HCT116 (cell line): ENCODE measurements around the gene BLCAP. TPM values are rescaled to one million over a fixed set of nuclear protein-coding genes. Genes with fewer than 3 reads are reported as not detected.

Experiments used
- ATAC-seq: fragments of 200-7000 bp; cut with Tn5 transposase; 2 replicates; pipeline ENCODE4 v1.9.1; 2020; ENCODE audit warnings: mild to moderate bottlenecking, moderate library complexity
- BruUV-seq: library from RNA; stranded (reverse); fragments of 400-500 nt; replicated peaks from 2 replicates; lab custom pipeline; 2021; lab: Mats Ljungman, UMichigan
- CTCF ChIA-PET: fragments of 300-600 bp; sonication (Branson Sonifier 250); formaldehyde crosslinking; loops from one replicate; lab custom pipeline; 2021; ENCODE audit warnings: antibody characterized with exemption; lab: Charles Lee
- POLR2A ChIA-PET: fragments of 300-600, 350-600 bp; sonication (Branson Sonifier 250); formaldehyde crosslinking; loops from one replicate; lab custom pipeline; 2021; ENCODE audit warnings: antibody characterized with exemption; lab: Charles Lee
- RAD21 ChIA-PET, 2 experiments: fragments of 300-600 bp; sonication (Branson Sonifier 250); formaldehyde crosslinking; loops; one replicate each; lab custom pipeline; 2023; ENCODE audit warnings: low total read pairs in 2 of 2; ENCODE audit not compliant: uncharacterized antibody in 2 of 2, unreplicated experiment in 2 of 2, low non-redundant PET in 1 of 2; lab: Charles Lee
- DNase-seq: peaks from one replicate; pipeline ENCODE4 v3.0.0-alpha.2; 2010; ENCODE audit warnings: low read depth, low spot score
- H2AFZ ChIP-seq: fragments of 200-600 bp; shearing (Covaris generic), sonication (generic); 2 replicates; pipeline ENCODE4 v1.6.1; 2017; ENCODE audit warnings: low read depth, mixed run types, mixed read lengths, antibody characterized with exemption, low read length; ENCODE audit not compliant: poor library complexity, severe bottlenecking
- H3K27ac ChIP-seq: 2 replicates; pipeline ENCODE4 v1.5.1; 2012; ENCODE audit warnings: low read depth, low read length
- H3K27me3 ChIP-seq: fragments of 200-600 bp; sonication (generic); 2 replicates; pipeline ENCODE4 v1.6.1; 2016; ENCODE audit warnings: mixed run types, low read length, mixed read lengths; ENCODE audit not compliant: insufficient read depth
- H3K36me3 ChIP-seq, 2 experiments: fragments of 200-500 bp in 1 of 2; fragments of 200-600 bp in 1 of 2; sonication (Bioruptor generic) in 1 of 2; sonication (generic) in 1 of 2; 2 replicates each; pipeline versions ENCODE4 v1.5.1 to v1.6.1; 2014 to 2016; ENCODE audit warnings: low read length in 2 of 2, inconsistent platforms in 1 of 2, mixed read lengths in 1 of 2, mixed run types in 1 of 2; ENCODE audit not compliant: insufficient read depth in 2 of 2, control insufficient read depth in 1 of 2
- H3K4me1 ChIP-seq, 2 experiments: fragments of 200-600 bp in 1 of 2; sonication (generic) in 1 of 2; 2 replicates each; pipeline versions ENCODE4 v1.5.1 to v1.6.1; 2012 to 2017; ENCODE audit warnings: low read length in 2 of 2, inconsistent platforms in 1 of 2, mild to moderate bottlenecking in 1 of 2, mixed read lengths in 1 of 2, mixed run types in 1 of 2, moderate library complexity in 1 of 2; ENCODE audit not compliant: insufficient read depth in 2 of 2, control insufficient read depth in 1 of 2
- H3K4me2 ChIP-seq: fragments of 200-600 bp; sonication (generic); 2 replicates; pipeline ENCODE4 v1.6.1; 2017; ENCODE audit warnings: mixed run types, low read length, mixed read lengths
- H3K4me3 ChIP-seq, 2 experiments: fragments of 200-600 bp in 1 of 2; sonication (generic) in 1 of 2; replicated peaks in 1 of 2; 2 replicates each; pipeline ENCODE4 v1.5.1; 2011 to 2016; ENCODE audit warnings: low read length in 2 of 2, control low read depth in 1 of 2, low read depth in 1 of 2, mild to moderate bottlenecking in 1 of 2, mixed read lengths in 1 of 2, mixed run types in 1 of 2
- H3K79me2 ChIP-seq: fragments of 200-600 bp; sonication (generic); 2 replicates; pipeline ENCODE4 v1.6.1; 2017; ENCODE audit warnings: mild to moderate bottlenecking, mixed run types, low read length, moderate library complexity, mixed read lengths; ENCODE audit not compliant: insufficient read depth
- H3K9ac ChIP-seq: fragments of 200-600 bp; sonication (generic); 2 replicates; pipeline ENCODE4 v1.6.1; 2016; ENCODE audit warnings: low read length, mixed read lengths
- H3K9me2 ChIP-seq: fragments of 200-600 bp; sonication (generic), shearing (Covaris generic); 2 replicates; pipeline ENCODE4 v1.6.1; 2017; ENCODE audit warnings: mixed run types, mild to moderate bottlenecking, moderate library complexity; ENCODE audit not compliant: insufficient read depth
- H3K9me3 ChIP-seq, 2 experiments: fragments of 200-500 bp in 1 of 2; fragments of 200-600 bp in 1 of 2; sonication (Bioruptor generic) in 1 of 2; sonication (generic) in 1 of 2; 2 replicates each; pipeline ENCODE4 v1.6.1; 2014 to 2017; ENCODE audit warnings: low read length in 2 of 2, mixed read lengths in 2 of 2, inconsistent platforms in 1 of 2, low read depth in 1 of 2, mild to moderate bottlenecking in 1 of 2, mixed run types in 1 of 2, moderate library complexity in 1 of 2; ENCODE audit not compliant: control insufficient read depth in 1 of 2, insufficient read depth in 1 of 2
- H4K20me1 ChIP-seq: fragments of 200-600 bp; sonication (generic), shearing (Covaris generic); 2 replicates; pipeline ENCODE4 v1.6.1; 2017; ENCODE audit warnings: mixed run types, mild to moderate bottlenecking, moderate library complexity; ENCODE audit not compliant: insufficient read depth
- CBX3 ChIP-seq: IDR thresholded peaks from 2 replicates; pipeline ENCODE4 v1.6.1; 2012; ENCODE audit warnings: low read depth
- CEBPB ChIP-seq: IDR thresholded peaks from 2 replicates; pipeline ENCODE4 v1.6.1; 2012; ENCODE audit warnings: low read depth
- ELF1 ChIP-seq: IDR thresholded peaks from 2 replicates; pipeline ENCODE4 v1.6.1; 2012; ENCODE audit warnings: low read depth, borderline replicate concordance
- SIN3A ChIP-seq: IDR thresholded peaks from 2 replicates; pipeline ENCODE4 v1.6.1; 2012; ENCODE audit warnings: low read depth
- SP1 ChIP-seq: IDR thresholded peaks from 2 replicates; pipeline ENCODE4 v1.6.1; 2012; ENCODE audit warnings: low read depth
- ZBTB33 ChIP-seq: IDR thresholded peaks from 2 replicates; pipeline ENCODE4 v1.6.1; 2011; ENCODE audit warnings: mild to moderate bottlenecking, low read length, moderate library complexity; ENCODE audit not compliant: insufficient replicate concordance; ENCODE audit errors: extremely low read depth
- intact Hi-C: fragments of 100-400 bp; cut with micrococcal nuclease; formaldehyde crosslinking; loops from 2 replicates; pipeline ENCODE4 v1.10.0; 2022
- total RNA-seq: library from RNA; stranded (reverse); gene quantifications from one replicate; pipeline ENCODE4 v1.2.1, GENCODE V29; 2021; ENCODE audit not compliant: unreplicated experiment

The BLCAP gene
- total RNA-seq, 1 experiment from 2014 or later: 27.5 TPM

GRCh38 chr20:37477041-37477440 lies 50.6 kb downstream of the BLCAP start:
- Histone ChIP-seq H3K79me2 (no peaks in the 10 kb centered on the region), H3K9me3 (no peaks in the 10 kb centered on the region), H2AFZ (no peak overlapping the region), H3K36me3 (no peaks in the 10 kb centered on the region), H3K27me3 (peaks cover 75% of the 10 kb centered on the region), H3K4me1 (no peaks in the 10 kb centered on the region), H3K9me2 (no peaks in the 10 kb centered on the region), H3K27ac (no peak overlapping the region), H4K20me1 (no peaks in the 10 kb centered on the region), H3K4me3 (no peak overlapping the region), H3K9ac (no peak overlapping the region), H3K4me2 (no peak overlapping the region)
- ChIA-PET RAD21 (no interaction called here), POLR2A (no interaction called here), CTCF (no interaction called here)
- TF ChIP-seq CEBPB (no peak), ZBTB33 (no peak), ELF1 (no peak), SP1 (no peak), SIN3A (no peak)
- intact Hi-C loops: no loop called here
- ATAC-seq (no peak), DNase-seq (no peak)
- no TSS peak for BruUV-seq

- H3K4me3 ChIP-seq: no peak overlapping the region
- no peaks in the 10 kb centered on the region for H3K4me1 ChIP-seq
- no peaks in the 10 kb centered on the region for H4K20me1 ChIP-seq
- ChIA-PET POLR2A (no interaction called here), CTCF (no interaction called here), RAD21 (no interaction called here)
- intact Hi-C loops: no loop called here
- no peaks in the 10 kb centered on the region for H3K9me3 ChIP-seq
- H3K4me2 ChIP-seq: no peak overlapping the region
- H3K27me3 ChIP-seq: peaks cover 59% of the 10 kb centered on the region
- H3K9me2 ChIP-seq: no peaks in the 10 kb centered on the region
- H2AFZ ChIP-seq: no peak overlapping the region
- no TSS peak for BruUV-seq
- DNase-seq (no peak), ATAC-seq (no peak)
- no peak for TF ChIP-seq CBX3
- H3K36me3 ChIP-seq: no peaks in the 10 kb centered on the region
- H3K79me2 ChIP-seq: no peaks in the 10 kb centered on the region
- H3K27ac ChIP-seq: no peak overlapping the region
- H3K9ac ChIP-seq: no peak overlapping the region
These were observed 52.4 kb downstream of the BLCAP start for GRCh38 chr20:37475252-37475651.
